HG03139 (cell line): Measurements from ENCODE around the gene OARD1.
"Not testable (repeated sequence)": the region's sequence is repeated elsewhere in the genome, so short reads cannot be mapped to it uniquely, and the experiment has no call there.

Experiments
- ATAC-seq: cut with Tn5 transposase; IDR thresholded peaks from one replicate; pipeline ENCODE4 v1.9.1; 2021; ENCODE audit not compliant: unreplicated experiment

OARD1 gene, protein sequence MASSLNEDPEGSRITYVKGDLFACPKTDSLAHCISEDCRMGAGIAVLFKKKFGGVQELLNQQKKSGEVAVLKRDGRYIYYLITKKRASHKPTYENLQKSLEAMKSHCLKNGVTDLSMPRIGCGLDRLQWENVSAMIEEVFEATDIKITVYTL

DNA sequence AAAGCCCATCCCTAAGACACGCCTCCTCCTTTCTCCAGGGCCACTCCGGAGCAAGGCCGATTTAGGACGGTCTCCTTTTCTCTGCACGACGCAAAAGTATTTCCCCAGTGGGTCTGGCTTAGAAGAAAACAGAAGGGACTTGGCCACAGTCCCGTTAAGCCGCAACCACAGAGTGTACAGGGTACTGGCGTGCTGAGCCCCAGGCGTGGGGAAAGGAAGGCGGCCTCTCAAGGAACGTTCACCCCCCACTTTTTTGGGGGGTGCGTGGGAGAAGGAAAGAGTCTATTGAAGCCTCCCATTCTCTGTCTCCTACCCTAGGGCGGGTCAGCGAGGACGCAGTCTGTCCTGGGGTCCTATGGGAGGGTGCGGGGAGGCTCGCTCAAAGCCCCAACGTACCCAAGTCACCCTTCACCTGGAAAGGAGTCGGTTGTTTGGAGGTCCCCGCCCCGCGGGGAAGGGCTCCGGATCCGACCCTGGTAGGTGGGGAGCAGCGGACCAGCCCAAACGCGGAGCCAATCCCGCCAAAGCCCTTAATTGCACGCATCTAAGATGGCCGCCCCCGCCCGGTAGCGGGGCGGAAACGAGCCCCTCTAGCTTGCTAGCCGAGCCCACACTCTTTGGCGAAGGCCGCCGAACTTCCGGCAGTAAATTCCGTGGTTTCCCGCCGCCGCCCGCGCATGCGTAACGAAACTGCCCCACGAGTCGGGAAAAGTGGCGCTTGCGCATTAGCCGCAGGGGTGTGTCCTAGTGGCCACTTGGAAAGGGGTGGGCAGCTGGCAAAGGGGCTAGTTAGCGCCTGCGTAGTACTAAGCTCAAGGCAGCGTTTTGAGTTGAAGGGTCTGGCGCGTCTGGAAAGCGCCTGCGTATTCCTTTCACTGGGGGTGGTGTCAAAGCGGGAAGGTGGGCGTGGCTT, at the start of gene OARD1:
OARD1 (minus strand) TSS at position 434 of the 913 bp plus-strand sequence. CDS start 722 bp downstream, outside the sequence.
- peak; percentile 54 for ATAC-seq

DNA sequence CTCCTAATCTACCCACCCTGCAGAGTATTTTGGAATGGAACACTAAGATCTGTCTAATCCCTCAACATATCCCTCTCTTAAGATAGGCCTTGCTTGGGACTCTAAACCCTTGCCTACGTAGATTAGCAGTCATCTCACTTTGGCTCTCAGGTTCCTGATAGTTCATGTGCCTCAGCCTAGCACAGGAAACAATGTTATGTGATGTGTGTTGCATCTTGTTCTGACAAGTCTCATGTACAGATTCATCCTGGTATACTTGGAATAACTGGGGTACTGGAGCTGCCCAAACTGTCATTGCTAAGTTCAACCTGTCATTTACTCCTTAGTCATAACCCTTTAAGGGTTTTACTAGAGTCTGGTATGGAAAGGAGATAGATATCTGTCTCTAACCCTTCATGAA, 47.9 kb upstream of the OARD1 start:
- ATAC-seq, result no peak

DNA sequence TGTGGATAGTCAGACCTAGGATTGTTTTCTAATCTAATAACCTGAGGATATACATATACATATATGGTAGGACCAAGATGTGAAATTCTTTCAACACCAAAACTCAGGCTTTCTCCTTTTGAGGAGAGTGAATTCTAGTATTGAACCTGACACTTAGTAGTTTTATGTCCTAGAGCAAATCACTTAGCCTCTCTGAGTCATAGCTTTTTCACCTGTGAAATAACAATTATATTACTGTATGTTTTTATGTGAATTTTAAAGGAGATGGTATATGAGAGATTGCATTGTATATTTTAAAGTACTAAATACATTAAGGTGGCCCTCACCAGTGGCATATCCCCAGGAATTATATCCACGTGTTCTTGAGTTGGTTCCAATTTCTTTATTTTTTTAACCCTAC, 47.4 kb upstream of the OARD1 start:
- ATAC-seq, result no peak

DNA sequence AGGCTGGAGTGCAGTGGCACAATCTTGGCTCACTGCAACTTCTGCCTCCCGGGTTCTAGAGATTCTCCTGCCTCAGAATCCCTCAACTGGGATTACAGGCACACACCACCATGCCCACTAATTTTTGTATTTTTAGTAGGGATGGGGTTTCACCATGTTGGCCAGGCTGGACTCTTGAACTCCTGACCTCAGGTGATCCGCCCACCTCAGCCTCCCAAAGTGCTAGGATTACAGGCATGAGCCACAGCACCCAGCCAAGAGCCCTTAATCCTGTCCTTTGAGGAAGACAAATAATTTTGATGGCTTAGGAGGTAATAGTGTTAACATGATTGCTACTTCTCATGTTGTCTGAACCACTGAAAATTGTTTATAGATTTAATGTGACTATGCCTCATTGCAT, 42.9 kb upstream of the OARD1 start:
- not testable (repeated sequence) for ATAC-seq

DNA sequence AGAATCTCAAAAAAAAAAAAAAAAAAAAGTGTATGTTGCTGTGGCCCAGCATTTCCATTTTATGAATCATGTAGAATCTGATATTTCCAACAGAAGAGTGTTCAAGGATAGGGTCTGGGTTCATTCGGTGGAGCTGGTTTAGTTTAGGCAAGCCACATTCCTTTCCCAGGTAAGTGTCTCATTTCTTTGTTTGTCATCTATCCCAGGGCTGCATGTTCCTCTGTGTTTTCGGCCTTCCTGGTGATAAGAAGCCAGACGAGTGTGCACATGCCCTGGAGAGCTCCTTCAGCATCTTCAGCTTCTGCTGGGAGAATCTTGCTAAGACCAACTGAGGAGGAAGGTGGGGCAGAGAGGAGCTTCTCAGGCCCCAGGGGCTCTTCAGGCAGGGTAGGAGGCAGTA, 38.9 kb upstream of the OARD1 start:
- no peak for ATAC-seq

DNA sequence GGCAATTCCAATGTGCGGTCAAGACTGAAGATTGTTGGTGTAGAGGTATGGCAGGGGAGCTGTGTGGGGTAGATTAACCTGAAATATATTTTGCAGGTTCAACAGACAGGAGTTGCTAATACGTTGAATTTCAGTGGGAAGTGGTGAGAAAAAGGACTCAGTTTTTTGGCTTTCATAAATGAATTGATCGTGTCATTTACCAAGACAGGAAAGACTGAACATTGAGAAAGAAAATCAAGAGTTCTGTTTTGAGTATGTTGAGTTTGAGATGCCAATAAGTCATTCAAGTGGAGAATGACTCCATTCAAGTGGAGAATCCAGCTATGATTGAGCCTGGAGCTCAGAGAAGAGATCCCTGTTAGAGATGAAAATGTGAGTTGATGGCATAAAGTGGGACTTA, 31.7 kb upstream of the OARD1 start:
- no peak for ATAC-seq

DNA sequence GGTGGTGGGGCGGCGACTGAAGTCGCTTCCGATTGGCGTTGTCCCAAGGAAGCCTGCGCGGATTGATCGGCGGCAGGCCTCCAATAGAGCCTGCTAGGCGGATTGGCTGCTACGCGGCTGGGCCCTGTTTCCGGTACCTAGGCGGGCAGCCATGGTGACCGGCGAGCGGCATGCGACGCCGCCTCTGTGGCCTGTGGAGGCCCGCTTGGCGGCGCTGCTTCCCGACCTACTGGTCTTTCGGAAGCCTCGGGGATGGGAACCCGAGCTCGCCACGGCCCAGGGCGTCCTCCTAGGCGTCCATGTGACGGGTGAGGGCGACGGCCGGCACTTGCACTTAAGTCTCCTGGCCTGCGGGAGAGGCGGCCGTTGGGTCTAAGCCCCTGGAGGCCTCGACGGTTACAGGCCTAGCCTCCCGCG, 28.7 kb upstream of the OARD1 start:
- ATAC-seq, result no peak

DNA sequence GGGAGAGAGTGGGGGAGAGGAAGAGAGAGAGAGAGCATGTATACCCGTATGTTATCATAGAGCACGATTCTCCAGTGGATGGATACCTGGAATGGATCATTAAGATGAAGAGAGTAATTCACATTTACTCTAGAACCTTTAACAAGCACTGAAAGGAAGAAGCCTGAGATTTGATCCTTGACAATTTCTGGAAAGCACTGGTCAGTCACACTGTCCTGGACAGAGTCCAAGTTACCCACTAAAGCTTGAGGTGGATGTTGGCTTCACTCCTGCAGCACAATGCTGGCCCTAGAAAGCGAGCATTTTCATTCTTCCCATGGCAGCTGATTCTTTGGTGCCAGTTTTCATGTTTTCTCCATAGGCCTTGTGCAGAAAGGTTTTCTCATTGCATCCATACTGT, 26.2 kb upstream of the OARD1 start:
- ATAC-seq, result no peak

DNA sequence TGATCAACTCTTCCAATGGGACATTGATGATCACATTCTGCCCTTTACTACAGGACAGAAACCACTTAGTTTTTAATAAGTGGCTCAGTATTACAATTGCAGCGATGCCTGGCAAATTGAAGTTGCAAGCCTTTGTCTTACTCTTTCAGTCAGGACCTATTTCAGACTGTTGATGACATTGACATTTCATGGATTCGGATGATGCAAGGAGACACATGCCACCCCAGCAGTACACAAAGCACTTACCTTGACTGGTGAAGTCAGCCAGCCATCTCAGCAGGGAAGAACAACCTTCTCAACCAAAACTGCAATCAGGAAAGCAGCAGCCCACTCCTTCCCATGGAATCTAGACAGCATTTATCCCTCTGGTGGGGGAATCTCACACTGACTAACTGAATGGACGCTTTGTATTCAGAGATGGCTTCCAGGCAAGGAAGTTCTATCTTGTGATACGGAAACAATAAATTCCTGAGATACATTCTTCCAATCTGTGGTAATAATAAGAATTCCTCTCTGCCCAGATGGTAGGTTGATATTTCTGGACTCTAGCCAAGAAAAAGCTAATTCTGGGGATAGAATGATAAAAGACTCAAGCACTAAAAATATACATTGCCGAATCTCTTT, 25.4 kb upstream of the OARD1 start:
- ATAC-seq, result no peak

DNA sequence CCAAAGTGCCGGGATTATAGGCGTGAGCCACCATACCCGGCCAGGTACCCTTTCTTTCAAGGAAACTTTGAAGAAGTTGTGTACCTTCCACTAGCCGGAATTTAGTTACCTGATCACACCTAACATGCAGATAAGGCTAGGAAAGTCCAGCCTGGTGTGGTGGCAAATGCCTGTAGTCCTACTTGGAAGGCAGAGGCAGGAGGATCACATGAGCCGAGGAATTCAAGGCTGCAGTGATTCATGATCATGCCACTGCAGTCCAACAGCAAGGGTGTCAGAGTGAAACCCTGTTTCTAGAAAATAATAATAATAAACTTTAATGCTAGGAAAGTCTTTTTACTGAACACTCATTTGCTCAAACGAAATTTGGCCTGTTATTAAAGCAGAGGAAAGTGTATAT, 21.6 kb upstream of the OARD1 start:
- no peak for ATAC-seq

DNA sequence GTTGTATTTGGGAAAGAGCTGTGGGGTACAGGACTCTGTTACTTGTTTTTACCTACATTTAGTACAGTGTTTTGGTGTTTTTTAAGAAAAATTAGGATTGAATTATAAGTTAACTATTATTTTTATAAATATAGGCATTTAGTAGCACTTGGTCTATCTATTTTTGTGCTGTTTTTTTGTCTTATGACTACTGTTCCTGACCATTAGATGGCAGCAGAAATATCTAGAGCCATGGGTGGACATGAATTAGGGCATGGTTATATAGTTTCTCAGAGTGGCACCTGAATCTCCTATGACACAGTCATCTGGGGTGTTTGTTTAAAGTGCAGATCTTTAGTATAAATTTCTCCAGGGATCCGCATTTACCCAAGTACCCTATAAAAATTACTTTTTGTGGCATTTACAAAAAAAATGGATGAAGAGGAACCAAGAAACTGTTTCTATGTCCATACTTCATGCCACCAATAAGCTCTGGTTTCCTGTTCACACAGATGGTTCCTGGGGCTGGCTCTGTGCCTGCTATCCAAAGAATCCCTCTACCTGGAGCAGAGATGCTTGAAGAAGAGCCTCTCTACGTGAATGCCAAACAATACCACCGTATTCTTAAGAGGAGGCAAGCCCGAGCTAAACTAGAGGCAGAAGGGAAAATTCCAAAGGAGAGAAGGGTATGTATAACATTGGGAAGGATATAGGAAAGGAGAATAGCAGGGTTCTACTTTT, 20.4 kb upstream of the OARD1 start:
- no peak for ATAC-seq

DNA sequence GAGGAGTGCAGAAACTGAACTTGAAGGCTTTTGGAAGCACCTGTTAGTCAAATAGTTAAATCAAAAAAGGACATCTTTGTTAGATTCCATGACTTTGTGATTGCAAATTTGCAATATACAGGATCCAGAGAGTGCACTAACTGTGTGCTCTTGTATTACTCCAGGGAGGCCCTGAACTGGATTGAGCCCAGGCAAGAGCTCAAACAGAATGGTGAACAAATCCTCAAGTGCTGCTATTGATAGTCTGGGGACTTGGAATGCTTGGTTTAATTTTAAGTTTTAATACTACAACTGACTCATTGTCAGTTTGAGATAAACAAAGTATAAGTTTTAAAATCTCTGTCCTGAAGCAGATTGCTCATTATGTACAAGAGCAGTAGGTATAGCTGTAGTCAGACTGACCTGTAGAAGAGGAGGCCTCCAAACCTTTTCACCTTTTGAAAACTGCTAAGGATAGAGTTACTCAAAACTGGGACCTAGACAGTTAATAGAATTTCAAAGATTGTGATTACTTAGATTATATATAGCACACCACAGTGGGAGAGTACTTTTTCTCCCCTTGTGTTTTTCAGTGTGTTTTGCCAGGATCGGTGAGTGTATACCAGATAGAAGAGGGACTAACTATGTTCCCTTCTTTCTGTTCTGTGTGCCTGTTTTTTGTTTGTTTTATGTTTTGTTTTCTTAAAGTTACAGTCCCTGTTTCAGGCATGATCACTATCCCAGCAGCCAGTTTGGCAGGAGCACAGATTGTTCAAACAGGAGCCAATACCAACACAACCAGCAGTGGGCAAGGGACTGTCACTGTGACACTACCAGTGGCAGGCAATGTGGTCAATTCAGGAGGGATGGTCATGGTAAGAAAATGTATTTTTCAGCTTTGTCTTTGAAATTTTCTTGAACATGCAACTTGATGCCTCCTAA, 18.9 kb upstream of the OARD1 start:
- ATAC-seq, result no peak

DNA sequence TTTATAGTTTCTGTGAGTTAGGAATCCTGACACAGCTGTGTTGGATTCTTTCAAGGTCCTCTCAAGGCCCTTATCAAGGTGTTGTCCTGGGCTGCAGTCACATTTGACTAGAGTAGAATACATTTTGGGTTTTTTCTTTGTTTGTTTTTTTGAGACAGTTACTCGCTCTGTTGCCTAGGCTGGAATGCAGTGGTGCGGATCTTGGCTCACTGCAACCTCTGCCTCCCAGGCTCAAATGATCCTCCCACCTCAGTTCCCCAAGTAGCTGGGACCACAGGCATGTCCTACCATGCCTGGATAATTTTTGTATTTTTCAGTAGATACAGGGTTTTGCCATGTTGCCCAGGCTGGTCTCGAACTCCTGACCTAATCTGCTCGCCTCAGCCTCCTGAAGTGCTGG, 16.3 kb upstream of the OARD1 start:
- ATAC-seq, result no peak

DNA sequence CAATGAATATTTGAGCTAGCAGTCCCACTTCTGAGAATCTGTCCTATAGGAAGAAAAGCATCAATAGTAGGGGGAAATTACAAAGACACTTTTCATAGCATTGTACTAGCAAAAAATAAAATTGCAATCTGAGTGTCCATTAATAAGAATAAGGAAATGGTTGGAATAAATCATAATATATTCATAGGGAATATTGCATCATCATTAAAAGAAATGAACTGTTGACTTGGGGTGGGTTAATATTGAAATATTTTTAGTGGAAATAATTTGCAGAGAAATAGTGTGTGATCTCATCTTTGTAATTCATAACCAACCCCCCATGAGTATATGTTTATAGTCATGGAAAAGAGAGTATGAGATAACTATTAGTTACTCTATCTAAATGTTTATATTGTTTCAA, 13.0 kb upstream of the OARD1 start:
- no peak for ATAC-seq

DNA sequence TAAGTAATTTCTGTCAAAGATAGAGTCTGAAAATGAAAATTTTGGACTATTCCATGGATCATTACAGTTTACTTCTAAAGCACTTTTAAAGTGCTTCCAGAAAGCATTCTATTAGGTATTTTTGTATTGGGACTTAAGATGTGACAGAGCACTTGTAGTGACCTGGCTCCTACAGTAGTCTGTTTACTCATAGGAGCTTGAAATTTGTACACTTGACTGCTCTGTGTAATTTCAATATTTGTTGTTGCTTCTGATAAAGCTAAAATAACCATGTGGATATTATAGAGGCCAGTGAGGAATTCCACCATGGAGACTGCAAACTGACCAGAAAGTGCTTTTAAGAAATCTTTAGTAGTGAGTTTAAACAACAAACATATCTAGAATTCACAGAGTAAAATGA, 10.9 kb upstream of the OARD1 start:
- ATAC-seq, result no peak

DNA sequence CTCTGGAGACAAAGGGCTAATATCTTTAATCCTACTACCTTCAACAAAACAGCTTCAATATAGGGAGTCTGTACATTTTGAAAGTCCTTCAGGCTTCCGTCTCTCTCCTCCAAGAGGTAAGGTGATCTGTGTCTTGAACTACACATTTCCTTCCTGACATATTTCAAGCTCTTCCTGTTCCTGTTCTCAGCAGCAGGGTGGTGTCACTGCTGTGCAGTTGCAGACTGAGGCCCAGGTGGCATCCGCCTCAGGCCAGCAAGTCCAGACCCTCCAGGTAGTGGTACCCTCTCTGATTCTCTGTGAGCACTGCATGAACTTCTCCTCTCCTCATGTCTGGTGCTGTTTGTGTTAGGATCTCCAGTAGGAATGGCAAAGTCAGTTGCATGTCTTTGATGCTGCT, 8.5 kb upstream of the OARD1 start:
- ATAC-seq, result no peak

DNA sequence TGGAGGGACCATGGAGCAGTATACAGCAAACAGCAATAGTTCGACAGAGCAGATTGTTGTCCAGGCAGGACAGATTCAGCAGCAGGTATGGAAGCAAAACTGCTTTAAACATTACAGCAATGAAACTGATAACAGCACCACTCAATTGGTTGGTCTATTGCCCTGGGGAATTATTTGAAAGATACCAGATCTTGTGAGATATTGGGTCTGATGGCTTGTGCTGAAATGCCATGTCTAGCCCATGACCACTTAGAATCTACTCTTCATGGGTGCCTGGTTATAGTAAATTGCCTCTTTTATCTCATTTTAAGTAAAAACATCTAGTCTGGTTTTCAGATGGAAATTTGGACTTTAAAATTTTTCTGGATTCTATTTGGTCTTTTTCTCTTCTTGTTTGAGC, 6.9 kb upstream of the OARD1 start:
- ATAC-seq, result no peak

DNA sequence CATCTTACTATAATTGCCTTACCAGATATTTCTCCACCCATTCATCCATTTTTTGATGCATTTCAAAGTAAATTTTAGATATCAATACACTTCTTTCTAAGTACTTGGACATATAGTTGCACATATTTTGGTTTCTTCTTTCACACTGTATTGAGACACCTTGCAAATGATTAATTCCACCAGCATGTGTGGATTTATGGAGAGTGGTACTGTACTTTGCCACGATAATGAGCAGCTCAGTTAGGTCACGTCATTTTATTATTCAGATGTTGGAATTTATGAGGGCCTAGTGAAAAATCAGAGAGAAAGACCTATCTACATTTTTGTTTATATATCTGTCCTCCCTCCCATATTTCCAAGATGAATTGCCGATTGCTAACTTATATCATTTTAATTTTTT, 5.9 kb upstream of the OARD1 start:
- no peak for ATAC-seq

DNA sequence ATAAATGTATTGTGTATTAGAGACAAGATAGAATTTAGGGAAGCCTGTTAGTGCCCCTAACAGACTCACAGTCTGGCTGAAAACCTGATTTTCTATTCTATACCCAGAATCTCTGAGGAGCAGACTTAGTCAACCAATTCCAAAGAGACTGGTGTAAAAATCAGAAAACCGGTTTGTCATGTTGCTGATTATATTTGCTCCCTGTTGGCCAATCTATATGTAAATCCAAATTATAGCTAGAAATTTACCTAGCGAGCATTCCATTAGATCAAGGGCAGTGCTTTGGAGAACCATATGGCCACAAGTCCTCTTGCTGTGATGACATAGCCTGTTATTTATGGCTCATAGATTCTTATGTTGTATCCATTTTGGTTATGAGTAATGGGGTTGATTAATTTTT, 5.4 kb upstream of the OARD1 start:
- ATAC-seq, result no peak
